Measurements from ENCODE around the gene FTO.

DNA sequence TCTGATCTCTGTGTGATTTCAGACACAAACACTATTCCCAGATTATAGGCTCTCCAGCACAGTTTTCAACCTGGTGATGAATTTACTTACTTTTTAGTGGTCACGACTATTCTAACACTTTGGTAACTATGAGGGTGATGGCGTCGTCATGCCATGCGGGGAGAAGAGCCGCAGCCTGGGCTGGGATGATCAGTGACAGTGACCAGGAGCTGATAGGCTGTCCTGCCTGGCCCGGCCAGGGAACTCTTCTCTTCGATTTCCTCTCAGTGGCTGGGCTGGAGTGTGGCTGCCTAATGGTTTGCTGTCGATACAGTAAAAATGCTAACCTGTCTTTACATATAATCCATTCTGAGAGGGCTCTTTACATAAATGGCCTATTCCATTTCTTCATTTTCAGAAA, 469.5 kb downstream of the FTO start:
- TF ChIP-seq CTCF (IDR thresholded peaks at IDR 0.05; ENCODE audit: poor library complexity), result no peak
- TF ChIP-seq EZH2phosphoT487 (IDR thresholded peaks at IDR 0.05; ENCODE audit: low read depth, severe bottlenecking, unreplicated experiment), result no peak
- TF ChIP-seq EZH2 (IDR thresholded peaks at IDR 0.05; ENCODE audit: borderline replicate concordance), result no peak

All from hepatocyte (in vitro differentiated cells).